Caco-2 (cell line): ENCODE results near the gene MED13L. TPM values are rescaled to one million over a fixed set of nuclear protein-coding genes. Genes with fewer than 3 reads are reported as not detected.

Source experiments
- BruUV-seq: library from RNA; stranded (reverse); fragments of 400-500 nt; replicated peaks from 2 replicates; lab custom pipeline; 2021; lab: Mats Ljungman, UMichigan
- CTCF ChIA-PET: fragments of 300-600 bp; sonication (Branson Sonifier 250); formaldehyde crosslinking; loops from one replicate; lab custom pipeline; 2022; ENCODE audit warnings: antibody characterized with exemption; lab: Charles Lee
- POLR2A ChIA-PET: fragments of 300-600 bp; sonication (Branson Sonifier 250); formaldehyde crosslinking; loops from one replicate; lab custom pipeline; 2022; ENCODE audit warnings: antibody characterized with exemption; lab: Charles Lee
- DNase-seq, 2 experiments: peaks; one replicate each; pipeline versions ENCODE4 v3.0.0 to v3.0.0-alpha.2; 2020 to 2022
- H3K27me3 ChIP-seq: replicated peaks from 2 replicates; pipeline ENCODE4 v1.6.0; 2011; ENCODE audit warnings: low read length; ENCODE audit not compliant: control insufficient read depth, insufficient read depth
- H3K36me3 ChIP-seq: 2 replicates; pipeline ENCODE4 v1.5.1; 2011; ENCODE audit warnings: low read length; ENCODE audit not compliant: control insufficient read depth, insufficient read depth
- H3K4me1 ChIP-seq: fragments of 250-450 bp; sonication (Bioruptor Pico); 2 replicates; pipeline ENCODE4 v1.5.1; 2020; ENCODE audit warnings: mild to moderate bottlenecking
- H3K4me3 ChIP-seq: 2 replicates; pipeline ENCODE4 v1.5.1; 2011; ENCODE audit warnings: low read depth, mild to moderate bottlenecking, control low read depth, low read length
- H3K9me3 ChIP-seq: fragments of 250-450 bp; sonication (Bioruptor Pico); 2 replicates; pipeline ENCODE4 v1.5.1; 2020; ENCODE audit warnings: mild to moderate bottlenecking, moderate library complexity
- H3K27ac Mint-ChIP-seq: one replicate; pipeline ENCODE4 v1.8.0; 2022; ENCODE audit warnings: mixed read lengths; ENCODE audit not compliant: unreplicated experiment
- H3K27me3 Mint-ChIP-seq: one replicate; pipeline ENCODE4 v1.8.0; 2022; ENCODE audit warnings: mixed read lengths; ENCODE audit not compliant: insufficient read depth, unreplicated experiment
- H3K36me3 Mint-ChIP-seq: one replicate; pipeline ENCODE4 v1.8.0; 2022; ENCODE audit warnings: mild to moderate bottlenecking, mixed read lengths; ENCODE audit not compliant: insufficient read depth, unreplicated experiment
- H3K4me1 Mint-ChIP-seq: one replicate; pipeline ENCODE4 v1.8.0; 2022; ENCODE audit warnings: low read depth, mixed read lengths; ENCODE audit not compliant: unreplicated experiment
- H3K4me3 Mint-ChIP-seq: one replicate; pipeline ENCODE4 v1.8.0; 2022; ENCODE audit warnings: mild to moderate bottlenecking, moderate library complexity, mixed read lengths; ENCODE audit not compliant: unreplicated experiment
- H3K9me3 Mint-ChIP-seq: one replicate; pipeline ENCODE4 v1.8.0; 2022; ENCODE audit warnings: mixed read lengths; ENCODE audit not compliant: unreplicated experiment
- CTCF ChIP-seq, 2 experiments: fragments of 200-600 bp in 1 of 2; IDR thresholded peaks; 1 replicate in 1 of 2; 2 replicates in 1 of 2; pipeline versions ENCODE4 v1.5.1 to v1.8.0; 2011 to 2022; ENCODE audit warnings: antibody characterized with exemption in 1 of 2, control low read depth in 1 of 2, inconsistent platforms in 1 of 2, low read depth in 1 of 2, low read length in 1 of 2, mild to moderate bottlenecking in 1 of 2, moderate library complexity in 1 of 2; ENCODE audit not compliant: insufficient read depth in 1 of 2, severe bottlenecking in 1 of 2, unreplicated experiment in 1 of 2
- intact Hi-C: fragments of 100-400 bp; cut with micrococcal nuclease; formaldehyde crosslinking; loops from one replicate; pipeline ENCODE4 v1.10.0; 2022; ENCODE audit not compliant: unreplicated experiment
- total RNA-seq: library from RNA; stranded (reverse); gene quantifications from 2 replicates; pipeline ENCODE4 v1.2.3, GENCODE V29; 2022

Gene MED13L
- total RNA-seq, 1 experiment from 2014 or later = 160 TPM

- peaks cover 4% of the 10 kb centered on the region; the same call in 1 of the 2 replicates for H3K4me1 ChIP-seq
- 0 out of 2 replicates have a peak, but pooled peaks cover 1% of the 10 kb centered on the region for H3K36me3 ChIP-seq
- POLR2A ChIA-PET = no interaction called here
- no peaks in the 10 kb centered on the region for H3K27me3 ChIP-seq
- Mint-ChIP-seq H3K27ac (no peak overlapping the region), H3K4me3 (no peak overlapping the region), H3K27me3 (no peaks in the 10 kb centered on the region), H3K36me3 (peaks cover 88% of the 10 kb centered on the region), H3K9me3 (no peaks in the 10 kb centered on the region), H3K4me1 (peaks cover 20% of the 10 kb centered on the region)
- BruUV-seq = no TSS peak
- H3K9me3 ChIP-seq = no peaks in the 10 kb centered on the region
- intact Hi-C loops = no loop called here
- no peak overlapping the region for H3K4me3 ChIP-seq
- no peak for DNase-seq
- no peak for TF ChIP-seq CTCF (IDR thresholded peaks at IDR 0.05; ENCODE audit: insufficient read depth in 1 of 2, low read depth in 1 of 2, low read length in 1 of 2, severe bottlenecking in 1 of 2, unreplicated experiment in 1 of 2)
- CTCF ChIA-PET = no interaction called here
Observed at GRCh38 chr12:116006141-116006540, 271.4 kb downstream of the MED13L start.

DNA sequence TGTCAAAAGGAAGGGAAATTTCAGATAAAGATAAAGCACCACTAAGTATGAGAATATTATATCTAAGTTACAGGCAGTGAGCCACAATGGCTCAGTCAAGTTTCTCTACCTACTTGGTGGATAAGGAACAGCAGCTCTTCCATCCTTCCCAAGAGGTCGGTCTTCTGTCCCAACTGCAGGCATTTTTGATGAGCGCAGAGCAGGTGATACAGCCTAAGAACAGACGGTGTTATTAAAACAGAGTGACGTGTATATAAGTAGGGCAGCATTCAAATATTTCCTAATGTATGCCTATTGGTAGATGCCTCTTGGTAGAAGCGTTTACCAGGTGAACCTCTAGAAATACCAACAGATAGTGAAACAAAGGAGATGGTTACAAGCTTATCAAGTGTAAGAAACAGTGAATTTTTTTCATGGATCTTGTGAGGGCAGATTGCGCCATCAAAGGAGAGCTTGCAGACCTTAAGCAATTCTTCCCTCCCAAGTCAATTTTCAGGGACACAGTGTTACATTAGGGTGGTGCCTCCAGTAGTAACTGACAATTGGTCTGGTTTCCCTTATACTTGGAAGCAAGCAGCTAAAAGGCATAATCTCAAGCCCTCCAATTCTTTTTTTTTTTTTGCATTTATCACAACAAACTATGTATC lies 274.5 kb downstream of the MED13L start:
- intact Hi-C loops = no loop called here
- Mint-ChIP-seq H3K4me1 (peaks cover 20% of the 10 kb centered on the region), H3K4me3 (no peak overlapping the region), H3K27ac (no peak overlapping the region), H3K9me3 (no peaks in the 10 kb centered on the region), H3K27me3 (no peaks in the 10 kb centered on the region), H3K36me3 (peaks cover 80% of the 10 kb centered on the region)
- Histone ChIP-seq H3K36me3 (0 out of 2 replicates have a peak, but pooled peaks cover 1% of the 10 kb centered on the region), H3K9me3 (no peaks in the 10 kb centered on the region), H3K4me3 (no peak overlapping the region), H3K4me1 (peaks cover 4% of the 10 kb centered on the region; the same call in 1 of the 2 replicates), H3K27me3 (no peaks in the 10 kb centered on the region)
- CTCF ChIA-PET = interaction anchor here (0.5 to 1.2 kb wide), 4 partner anchors 9 to 484 kb away, joined by 3 to 5 read pairs (median 3); no protein-coding TSS in a partner anchor
- DNase-seq = peak in 1 of 2 experiments; percentile 28
- no TSS peak for BruUV-seq
- no peak for TF ChIP-seq CTCF (IDR thresholded peaks at IDR 0.05; ENCODE audit: insufficient read depth in 1 of 2, low read depth in 1 of 2, low read length in 1 of 2, severe bottlenecking in 1 of 2, unreplicated experiment in 1 of 2)
- POLR2A ChIA-PET = interaction anchor here (0.6 kb wide), 2 partner anchors 51 to 83 kb away, joined by 3 read pairs; no protein-coding TSS in a partner anchor

DNA sequence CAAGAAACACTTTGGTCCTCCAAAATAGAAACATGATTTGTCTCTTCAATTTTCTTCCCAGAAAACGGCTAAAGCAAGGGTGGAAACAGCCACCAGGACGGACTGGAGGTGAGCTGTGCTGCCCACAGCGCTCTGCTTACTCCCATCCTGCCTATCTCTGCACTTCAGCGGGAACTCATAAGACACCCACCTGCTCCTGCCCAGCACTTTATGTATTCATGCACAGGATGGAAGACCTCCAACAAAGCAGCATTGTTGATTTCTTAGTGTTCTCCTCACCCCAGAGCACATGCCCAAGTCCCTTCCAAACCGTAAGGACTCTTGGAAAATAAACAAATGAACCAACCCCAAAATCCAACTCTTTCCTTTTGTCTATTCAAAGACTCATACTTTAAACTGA lies 277.2 kb downstream of the MED13L start:
- ChIA-PET CTCF (no interaction called here), POLR2A (no interaction called here)
- H3K4me1 ChIP-seq = peaks cover 4% of the 10 kb centered on the region; the same call in 1 of the 2 replicates
- DNase-seq = no peak
- H3K4me3 Mint-ChIP-seq = no peak overlapping the region
- no peak for TF ChIP-seq CTCF (IDR thresholded peaks at IDR 0.05; ENCODE audit: insufficient read depth in 1 of 2, low read depth in 1 of 2, low read length in 1 of 2, severe bottlenecking in 1 of 2, unreplicated experiment in 1 of 2)
- H3K9me3 Mint-ChIP-seq = no peaks in the 10 kb centered on the region
- H3K27ac Mint-ChIP-seq = peak overlapping the region; percentile 48
- no peaks in the 10 kb centered on the region for H3K27me3 ChIP-seq
- intact Hi-C loops = no loop called here
- no TSS peak for BruUV-seq
- no peaks in the 10 kb centered on the region for H3K27me3 Mint-ChIP-seq
- H3K36me3 ChIP-seq = no peaks in the 10 kb centered on the region; the same call in 1 of the 2 replicates
- peaks cover 20% of the 10 kb centered on the region for H3K4me1 Mint-ChIP-seq
- peaks cover 79% of the 10 kb centered on the region for H3K36me3 Mint-ChIP-seq
- H3K9me3 ChIP-seq = no peaks in the 10 kb centered on the region
- no peak overlapping the region for H3K4me3 ChIP-seq
